Nephron progenitor cell (in vitro differentiated cells): ENCODE results near the gene ZSCAN2.

Experiments used
- DNase-seq: peaks from one replicate; pipeline ENCODE4 v3.0.0; 2021
- H3K27ac Mint-ChIP-seq: 2 replicates; pipeline ENCODE4 v1.8.0; 2021; ENCODE audit warnings: mild to moderate bottlenecking, moderate library complexity, mixed read lengths
- H3K27me3 Mint-ChIP-seq: 2 replicates; pipeline ENCODE4 v1.8.0; 2021; ENCODE audit warnings: mild to moderate bottlenecking, low read depth, mixed read lengths; ENCODE audit not compliant: poor library complexity
- H3K36me3 Mint-ChIP-seq: 2 replicates; pipeline ENCODE4 v1.8.0; 2021; ENCODE audit warnings: low read depth, mixed read lengths
- H3K4me1 Mint-ChIP-seq: 2 replicates; pipeline ENCODE4 v1.8.0; 2021; ENCODE audit warnings: mixed read lengths
- H3K4me3 Mint-ChIP-seq: 2 replicates; pipeline ENCODE4 v1.8.0; 2021; ENCODE audit warnings: mild to moderate bottlenecking, moderate library complexity, mixed read lengths
- H3K9me3 Mint-ChIP-seq: 2 replicates; pipeline ENCODE4 v1.8.0; 2021; ENCODE audit warnings: mild to moderate bottlenecking, moderate library complexity, mixed read lengths
- CTCF ChIP-seq: fragments of 200-600 bp; sonication (generic); IDR thresholded peaks from 2 replicates; pipeline ENCODE4 v1.5.0; 2021; ENCODE audit warnings: antibody characterized with exemption

The ZSCAN2 gene

GRCh38 chr15:84603630-84604379, 3.0 kb downstream of the ZSCAN2 start:
- H3K27me3 Mint-ChIP-seq = peaks cover 2% of the 10 kb centered on the region

GRCh38 chr15:84604826-84605553, 4.2 kb downstream of the ZSCAN2 start:
- Mint-ChIP-seq H3K27me3 (no peaks in the 10 kb centered on the region), H3K4me1 (peaks cover 52% of the 10 kb centered on the region), H3K4me3 (peak overlapping the region; percentile 51), H3K36me3 (peaks cover 68% of the 10 kb centered on the region), H3K27ac (peak overlapping the region; percentile 41), H3K9me3 (peaks cover 6% of the 10 kb centered on the region)
- TF ChIP-seq CTCF = no peak
- no peak for DNase-seq

More at GRCh38 chr15:84603630-84604379, 3.0 kb downstream of the ZSCAN2 start:
- H3K27ac Mint-ChIP-seq = peak overlapping the region; percentile 82
- H3K36me3 Mint-ChIP-seq = peaks cover 56% of the 10 kb centered on the region
- no peak for DNase-seq
- no peak for TF ChIP-seq CTCF
- H3K4me3 Mint-ChIP-seq = peak overlapping the region; percentile 96
- H3K9me3 Mint-ChIP-seq = no peaks in the 10 kb centered on the region
- H3K4me1 Mint-ChIP-seq = peaks cover 52% of the 10 kb centered on the region

- Mint-ChIP-seq H3K27ac (no peak overlapping the region), H3K4me1 (peaks cover 52% of the 10 kb centered on the region)
Measured at GRCh38 chr15:84605554-84605882, 4.7 kb downstream of the ZSCAN2 start.

GRCh38 chr15:84606653-84607120, 5.9 kb downstream of the ZSCAN2 start:
- no peak overlapping the region for H3K4me3 Mint-ChIP-seq
- H3K27ac Mint-ChIP-seq = no peak overlapping the region
- DNase-seq = no peak
- TF ChIP-seq CTCF = no peak
- peaks cover 10% of the 10 kb centered on the region for H3K9me3 Mint-ChIP-seq
- H3K27me3 Mint-ChIP-seq = no peaks in the 10 kb centered on the region
- H3K36me3 Mint-ChIP-seq = peaks cover 81% of the 10 kb centered on the region
- H3K4me1 Mint-ChIP-seq = peaks cover 51% of the 10 kb centered on the region

More at GRCh38 chr15:84605554-84605882, 4.7 kb downstream of the ZSCAN2 start:
- no peak for TF ChIP-seq CTCF
- Mint-ChIP-seq H3K4me3 (no peak overlapping the region), H3K27me3 (no peaks in the 10 kb centered on the region), H3K9me3 (peaks cover 9% of the 10 kb centered on the region), H3K36me3 (peaks cover 73% of the 10 kb centered on the region)
- no peak for DNase-seq

GRCh38 chr15:84608707-84609284, 8.0 kb downstream of the ZSCAN2 start:
- Mint-ChIP-seq H3K36me3 (peaks cover 92% of the 10 kb centered on the region), H3K4me3 (no peak overlapping the region), H3K9me3 (peaks cover 21% of the 10 kb centered on the region), H3K27me3 (no peaks in the 10 kb centered on the region), H3K27ac (no peak overlapping the region), H3K4me1 (peaks cover 35% of the 10 kb centered on the region)
- DNase-seq = no peak
- TF ChIP-seq CTCF = no peak
